Measurements from ENCODE around the gene UPK3A. TPM values are rescaled to one million over a fixed set of nuclear protein-coding genes. Genes with fewer than 3 reads are reported as not detected.

Gene UPK3A
- total and polyA plus RNA-seq, 2 of the 13 experiments (the other 11 are each of a cell fraction or from before 2014, with no cell fraction given), result 10.5 to 13.8 TPM

DNA sequence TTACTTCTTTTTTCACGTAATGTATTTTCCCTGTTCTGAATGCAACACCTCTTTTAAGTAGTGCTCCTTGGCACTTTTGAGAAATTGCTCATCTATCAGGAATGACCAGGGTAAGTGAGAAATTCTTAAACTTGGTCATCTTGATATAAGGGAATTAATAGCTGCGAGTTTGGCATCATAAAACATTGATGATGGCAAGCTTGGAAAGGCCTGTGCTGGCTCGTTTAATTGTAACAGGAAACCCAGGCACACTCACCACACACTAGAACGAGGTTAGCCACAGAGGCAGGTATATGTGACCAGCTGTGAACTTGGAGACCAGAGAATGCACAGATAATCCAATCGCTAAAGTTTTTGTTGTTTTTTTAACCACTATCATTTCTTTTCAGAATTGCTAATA lies 49.3 kb downstream of the UPK3A start:
- Histone ChIP-seq H3K27me3 (ENCODE audit: control insufficient read depth in 1 of 2, insufficient read depth in 2 of 2, low read length in 2 of 2) (no peaks in the 10 kb centered on the region), H3K4me1 (ENCODE audit: insufficient read depth, low read length) (peaks cover 1% of the 10 kb centered on the region; the same call in 1 of the 2 replicates), H2AFZ (ENCODE audit: low read length) (no peak overlapping the region), H3K4me2 (ENCODE audit: low read depth, low read length) (no peak overlapping the region), H3K36me3 (replicated peaks in 1 of 2; ENCODE audit: control insufficient read depth in 1 of 2, insufficient read depth in 2 of 2, low read length in 2 of 2) (peaks cover 19 to 82% of the 10 kb centered on the region in 2 experiments), H3K79me2 (ENCODE audit: insufficient read depth, low read length) (no peaks in the 10 kb centered on the region), H4K20me1 (ENCODE audit: insufficient read depth, low read length) (no peaks in the 10 kb centered on the region), H3K9ac (ENCODE audit: insufficient read depth, low read depth, low read length) (no peak overlapping the region), H3K9me3 (ENCODE audit: low read length) (no peaks in the 10 kb centered on the region), H3K27ac (ENCODE audit: extremely low read length, insufficient read depth, low read length) (no peak overlapping the region), H3K4me3 (replicated peaks in 1 of 3; ENCODE audit: insufficient read depth in 1 of 3, low read depth in 2 of 3, low read length in 3 of 3) (no peak overlapping the region)
- intact Hi-C loops (cut with micrococcal nuclease; ENCODE audit: unreplicated experiment), result no loop called here
- CTCF ChIA-PET (ENCODE audit: low intra/inter-chr PET ratio, low total read pairs), result no interaction called here
- in situ Hi-C loops (cut with HindIII; ENCODE audit: extremely low pct_ligation_motif_present, low pct_unique_long_range_greater_than_20kb), result no loop called here
- TF ChIP-seq, protein P1, sequence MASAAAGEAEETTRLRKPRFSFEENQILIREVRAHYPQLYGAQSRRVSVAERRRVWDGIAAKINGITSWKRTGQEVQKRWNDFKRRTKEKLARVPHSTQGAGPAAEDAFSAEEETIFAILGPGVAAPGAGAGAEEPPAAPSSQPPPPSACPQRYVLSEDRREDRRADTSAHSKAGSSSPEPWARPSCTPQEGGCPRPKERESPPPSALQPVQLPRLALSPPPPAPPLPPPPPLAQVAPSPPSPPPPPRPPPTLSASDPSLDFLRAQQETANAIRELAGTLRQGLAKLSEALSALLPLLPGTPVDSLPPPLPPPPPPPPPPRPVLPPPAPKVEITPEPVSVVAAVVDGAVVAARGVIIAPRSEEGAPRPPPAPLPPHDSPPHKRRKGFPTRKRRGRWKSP (CRISPR knock-in tag; IDR thresholded peaks at IDR 0.05), result no peak
- TF ChIP-seq ISL2 (CRISPR knock-in tag; IDR thresholded peaks at IDR 0.05) (no peak), ZFAT (CRISPR knock-in tag; conservative IDR thresholded peaks at IDR 0.05) (no peak), ZSCAN29 (CRISPR knock-in tag; conservative IDR thresholded peaks at IDR 0.05) (no peak)
- TF ChIP-seq, protein P2, sequence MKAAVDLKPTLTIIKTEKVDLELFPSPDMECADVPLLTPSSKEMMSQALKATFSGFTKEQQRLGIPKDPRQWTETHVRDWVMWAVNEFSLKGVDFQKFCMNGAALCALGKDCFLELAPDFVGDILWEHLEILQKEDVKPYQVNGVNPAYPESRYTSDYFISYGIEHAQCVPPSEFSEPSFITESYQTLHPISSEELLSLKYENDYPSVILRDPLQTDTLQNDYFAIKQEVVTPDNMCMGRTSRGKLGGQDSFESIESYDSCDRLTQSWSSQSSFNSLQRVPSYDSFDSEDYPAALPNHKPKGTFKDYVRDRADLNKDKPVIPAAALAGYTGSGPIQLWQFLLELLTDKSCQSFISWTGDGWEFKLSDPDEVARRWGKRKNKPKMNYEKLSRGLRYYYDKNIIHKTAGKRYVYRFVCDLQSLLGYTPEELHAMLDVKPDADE (CRISPR knock-in tag; IDR thresholded peaks at IDR 0.05), result no peak
- 93% methylated on average over 5 of the region's 5 CpGs for WGBS (ENCODE audit: low lambda C conversion rate)
- TSS peak; percentile 22 for BruUV-seq (replicated peaks)
- FAIRE-seq (no peak), DNase-seq (ENCODE audit: low spot score) (no peak), ATAC-seq (no peak)
- POLR2A ChIA-PET, result no interaction called here

DNA sequence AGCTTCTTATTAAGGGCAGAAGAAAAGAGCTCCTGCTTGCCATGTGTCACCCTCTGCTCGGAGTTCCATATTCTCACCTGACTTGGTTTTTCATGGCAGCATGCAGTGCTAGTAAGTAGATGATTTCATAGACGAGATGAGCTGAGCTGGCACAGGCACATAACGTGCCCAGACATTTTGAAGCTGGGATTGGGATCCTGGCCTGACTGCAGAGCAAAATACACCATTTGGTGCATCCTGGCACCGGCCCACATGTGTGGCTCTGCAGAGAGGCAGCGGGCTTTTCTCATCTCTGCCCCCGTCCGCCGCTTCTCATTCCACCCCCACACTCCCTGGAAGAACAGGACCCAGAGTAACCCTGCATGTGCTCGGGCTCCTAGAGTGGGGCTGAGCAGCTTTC lies 49.8 kb downstream of the UPK3A start:
- no peak overlapping the region for H3K9ac ChIP-seq (ENCODE audit: insufficient read depth, low read depth, low read length)
- CTCF ChIA-PET (ENCODE audit: low intra/inter-chr PET ratio, low total read pairs), result no interaction called here
- no peaks in the 10 kb centered on the region for H3K27me3 ChIP-seq (ENCODE audit: control insufficient read depth in 1 of 2, insufficient read depth in 2 of 2, low read length in 2 of 2)
- ATAC-seq (no peak), DNase-seq (ENCODE audit: low spot score) (no peak), FAIRE-seq (no peak)
- peaks cover 18 to 80% of the 10 kb centered on the region in 2 experiments for H3K36me3 ChIP-seq (replicated peaks in 1 of 2; ENCODE audit: control insufficient read depth in 1 of 2, insufficient read depth in 2 of 2, low read length in 2 of 2)
- in situ Hi-C loops (cut with HindIII; ENCODE audit: extremely low pct_ligation_motif_present, low pct_unique_long_range_greater_than_20kb) (no loop called here), intact Hi-C loops (cut with micrococcal nuclease; ENCODE audit: unreplicated experiment) (no loop called here)
- no peaks in the 10 kb centered on the region for H3K9me3 ChIP-seq (ENCODE audit: low read length)
- H3K4me1 ChIP-seq (ENCODE audit: insufficient read depth, low read length), result 0 out of 2 replicates have a peak, but pooled peaks cover under 1% of the 10 kb centered on the region
- no peak overlapping the region for H2AFZ ChIP-seq (ENCODE audit: low read length)
- no peak overlapping the region for H3K4me3 ChIP-seq (replicated peaks in 1 of 3; ENCODE audit: insufficient read depth in 1 of 3, low read depth in 2 of 3, low read length in 3 of 3)
- H3K79me2 ChIP-seq (ENCODE audit: insufficient read depth, low read length), result no peaks in the 10 kb centered on the region
- POLR2A ChIA-PET, result no interaction called here
- no TSS peak for BruUV-seq (replicated peaks)
- H3K4me2 ChIP-seq (ENCODE audit: low read depth, low read length), result no peak overlapping the region
- 96% methylated on average over 9 of the region's 9 CpGs for WGBS (ENCODE audit: low lambda C conversion rate)
- H3K27ac ChIP-seq (ENCODE audit: extremely low read length, insufficient read depth, low read length), result no peak overlapping the region
- H4K20me1 ChIP-seq (ENCODE audit: insufficient read depth, low read length), result no peaks in the 10 kb centered on the region
- TF ChIP-seq ZNF850 (CRISPR knock-in tag; conservative IDR thresholded peaks at IDR 0.05) (no peak), ZNF660 (CRISPR knock-in tag; IDR thresholded peaks at IDR 0.05; ENCODE audit: borderline replicate concordance, low read depth) (no peak), ZNF510 (CRISPR knock-in tag; IDR thresholded peaks at IDR 0.05; ENCODE audit: low read depth) (no peak), ZNF34 (CRISPR knock-in tag; IDR thresholded peaks at IDR 0.05; ENCODE audit: borderline replicate concordance) (no peak), ZNF776 (CRISPR knock-in tag; IDR thresholded peaks at IDR 0.05) (no peak), YY1 (IDR thresholded peaks at IDR 0.05; ENCODE audit: insufficient read depth, insufficient replicate concordance, low read depth, low read length) (no peak), NFATC3 (CRISPR knock-in tag; IDR thresholded peaks at IDR 0.05) (no peak)
- TF ChIP-seq, protein P3, sequence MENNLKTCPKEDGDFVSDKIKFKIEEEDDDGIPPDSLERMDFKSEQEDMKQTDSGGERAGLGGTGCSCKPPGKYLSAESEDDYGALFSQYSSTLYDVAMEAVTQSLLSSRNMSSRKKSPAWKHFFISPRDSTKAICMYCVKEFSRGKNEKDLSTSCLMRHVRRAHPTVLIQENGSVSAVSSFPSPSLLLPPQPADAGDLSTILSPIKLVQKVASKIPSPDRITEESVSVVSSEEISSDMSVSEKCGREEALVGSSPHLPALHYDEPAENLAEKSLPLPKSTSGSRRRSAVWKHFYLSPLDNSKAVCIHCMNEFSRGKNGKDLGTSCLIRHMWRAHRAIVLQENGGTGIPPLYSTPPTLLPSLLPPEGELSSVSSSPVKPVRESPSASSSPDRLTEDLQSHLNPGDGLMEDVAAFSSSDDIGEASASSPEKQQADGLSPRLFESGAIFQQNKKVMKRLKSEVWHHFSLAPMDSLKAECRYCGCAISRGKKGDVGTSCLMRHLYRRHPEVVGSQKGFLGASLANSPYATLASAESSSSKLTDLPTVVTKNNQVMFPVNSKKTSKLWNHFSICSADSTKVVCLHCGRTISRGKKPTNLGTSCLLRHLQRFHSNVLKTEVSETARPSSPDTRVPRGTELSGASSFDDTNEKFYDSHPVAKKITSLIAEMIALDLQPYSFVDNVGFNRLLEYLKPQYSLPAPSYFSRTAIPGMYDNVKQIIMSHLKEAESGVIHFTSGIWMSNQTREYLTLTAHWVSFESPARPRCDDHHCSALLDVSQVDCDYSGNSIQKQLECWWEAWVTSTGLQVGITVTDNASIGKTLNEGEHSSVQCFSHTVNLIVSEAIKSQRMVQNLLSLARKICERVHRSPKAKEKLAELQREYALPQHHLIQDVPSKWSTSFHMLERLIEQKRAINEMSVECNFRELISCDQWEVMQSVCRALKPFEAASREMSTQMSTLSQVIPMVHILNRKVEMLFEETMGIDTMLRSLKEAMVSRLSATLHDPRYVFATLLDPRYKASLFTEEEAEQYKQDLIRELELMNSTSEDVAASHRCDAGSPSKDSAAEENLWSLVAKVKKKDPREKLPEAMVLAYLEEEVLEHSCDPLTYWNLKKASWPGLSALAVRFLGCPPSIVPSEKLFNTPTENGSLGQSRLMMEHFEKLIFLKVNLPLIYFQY (CRISPR knock-in tag; IDR thresholded peaks at IDR 0.05; ENCODE audit: borderline replicate concordance), result no peak
